Measurements from ENCODE around the gene ITGA11.

The ITGA11 gene

GRCh38 chr15:68321229-68321628, 110.7 kb downstream of the ITGA11 start:
- Histone ChIP-seq H3K36me3 (ENCODE audit: insufficient read depth, insufficient read length, low read length) (peaks cover 7% of the 10 kb centered on the region), H3K27me3 (ENCODE audit: insufficient read depth, insufficient read length) (no peaks in the 10 kb centered on the region)
- TF ChIP-seq ZNF274 (IDR thresholded peaks at IDR 0.05; ENCODE audit: low read depth, low read length): no peak
- no peak for TF ChIP-seq YY1 (IDR thresholded peaks at IDR 0.05; ENCODE audit: insufficient read depth, insufficient read length)
- no peak for TF ChIP-seq SUZ12 (IDR thresholded peaks at IDR 0.05; ENCODE audit: extremely low read depth, insufficient read depth, insufficient read length)

DNA sequence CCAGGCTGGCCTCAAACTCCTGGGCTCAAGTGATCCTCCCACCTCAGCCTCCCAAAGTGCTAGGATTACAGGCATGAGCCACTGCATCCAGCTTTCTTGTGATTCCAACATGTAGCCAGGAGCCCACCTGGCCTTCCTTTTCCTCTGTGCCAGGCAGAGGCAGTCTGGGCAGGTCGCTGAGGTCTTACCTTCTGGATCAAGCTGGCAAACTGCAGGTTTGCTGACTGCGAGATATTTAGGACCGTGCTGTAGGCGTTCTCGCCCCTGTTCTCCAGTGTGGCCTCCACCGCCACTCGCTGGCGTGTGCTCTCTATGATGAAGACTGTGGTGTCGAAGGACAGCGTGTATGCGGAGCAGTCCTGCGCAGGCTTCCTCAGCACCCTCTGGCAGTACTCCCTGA, 112.0 kb downstream of the ITGA11 start:
- H3K4me1 ChIP-seq (ENCODE audit: insufficient read depth, insufficient read length): peaks cover 21% of the 10 kb centered on the region
- no peak overlapping the region for H3K9ac ChIP-seq (ENCODE audit: insufficient read length, low read depth)
- H3K36me3 ChIP-seq (ENCODE audit: insufficient read depth, insufficient read length, low read length): peaks cover 7% of the 10 kb centered on the region
- no peaks in the 10 kb centered on the region for H3K9me3 ChIP-seq (ENCODE audit: insufficient read depth, low read length)
- H3K27me3 ChIP-seq (ENCODE audit: insufficient read depth, insufficient read length): no peaks in the 10 kb centered on the region
- DNase-seq (ENCODE audit: low read depth, low spot score): no peak
- no peak overlapping the region for H3K4me3 ChIP-seq (ENCODE audit: insufficient read length, low read depth)
- TF ChIP-seq ZNF274 (IDR thresholded peaks at IDR 0.05; ENCODE audit: low read depth, low read length) (no peak), SUZ12 (IDR thresholded peaks at IDR 0.05; ENCODE audit: extremely low read depth, insufficient read depth, insufficient read length) (no peak), YY1 (IDR thresholded peaks at IDR 0.05; ENCODE audit: insufficient read depth, insufficient read length) (no peak)

More at GRCh38 chr15:68321229-68321628, 110.7 kb downstream of the ITGA11 start:
- H3K9me3 ChIP-seq (ENCODE audit: insufficient read depth, low read length): no peaks in the 10 kb centered on the region
- H3K4me3 ChIP-seq (ENCODE audit: insufficient read length, low read depth): no peak overlapping the region
- no peak overlapping the region for H3K9ac ChIP-seq (ENCODE audit: insufficient read length, low read depth)
- peaks cover 12% of the 10 kb centered on the region for H3K4me1 ChIP-seq (ENCODE audit: insufficient read depth, insufficient read length)
- no peak for DNase-seq (ENCODE audit: low read depth, low spot score)

- Histone ChIP-seq H3K4me1 (ENCODE audit: insufficient read depth, insufficient read length) (peaks cover 21% of the 10 kb centered on the region), H3K4me3 (ENCODE audit: insufficient read length, low read depth) (no peak overlapping the region), H3K9ac (ENCODE audit: insufficient read length, low read depth) (no peak overlapping the region), H3K27me3 (ENCODE audit: insufficient read depth, insufficient read length) (no peaks in the 10 kb centered on the region), H3K36me3 (ENCODE audit: insufficient read depth, insufficient read length, low read length) (peaks cover 7% of the 10 kb centered on the region), H3K9me3 (ENCODE audit: insufficient read depth, low read length) (no peaks in the 10 kb centered on the region)
- no peak for TF ChIP-seq SUZ12 (IDR thresholded peaks at IDR 0.05; ENCODE audit: extremely low read depth, insufficient read depth, insufficient read length)
- TF ChIP-seq YY1 (IDR thresholded peaks at IDR 0.05; ENCODE audit: insufficient read depth, insufficient read length): no peak
- no peak for TF ChIP-seq ZNF274 (IDR thresholded peaks at IDR 0.05; ENCODE audit: low read depth, low read length)
- no peak for DNase-seq (ENCODE audit: low read depth, low spot score)
Measured at GRCh38 chr15:68318931-68319909, 112.7 kb downstream of the ITGA11 start.

- Histone ChIP-seq H3K9me3 (ENCODE audit: insufficient read depth, low read length) (no peaks in the 10 kb centered on the region), H3K4me1 (ENCODE audit: insufficient read depth, insufficient read length) (peaks cover 24% of the 10 kb centered on the region), H3K36me3 (ENCODE audit: insufficient read depth, insufficient read length, low read length) (peaks cover 7% of the 10 kb centered on the region), H3K4me3 (ENCODE audit: insufficient read length, low read depth) (no peak overlapping the region), H3K9ac (ENCODE audit: insufficient read length, low read depth) (no peak overlapping the region), H3K27me3 (ENCODE audit: insufficient read depth, insufficient read length) (no peaks in the 10 kb centered on the region)
- DNase-seq (ENCODE audit: low read depth, low spot score): no peak
- TF ChIP-seq SUZ12 (IDR thresholded peaks at IDR 0.05; ENCODE audit: extremely low read depth, insufficient read depth, insufficient read length) (no peak), ZNF274 (IDR thresholded peaks at IDR 0.05; ENCODE audit: low read depth, low read length) (no peak), YY1 (IDR thresholded peaks at IDR 0.05; ENCODE audit: insufficient read depth, insufficient read length) (no peak)
Measured at GRCh38 chr15:68318008-68318835, 113.7 kb downstream of the ITGA11 start.

DNA sequence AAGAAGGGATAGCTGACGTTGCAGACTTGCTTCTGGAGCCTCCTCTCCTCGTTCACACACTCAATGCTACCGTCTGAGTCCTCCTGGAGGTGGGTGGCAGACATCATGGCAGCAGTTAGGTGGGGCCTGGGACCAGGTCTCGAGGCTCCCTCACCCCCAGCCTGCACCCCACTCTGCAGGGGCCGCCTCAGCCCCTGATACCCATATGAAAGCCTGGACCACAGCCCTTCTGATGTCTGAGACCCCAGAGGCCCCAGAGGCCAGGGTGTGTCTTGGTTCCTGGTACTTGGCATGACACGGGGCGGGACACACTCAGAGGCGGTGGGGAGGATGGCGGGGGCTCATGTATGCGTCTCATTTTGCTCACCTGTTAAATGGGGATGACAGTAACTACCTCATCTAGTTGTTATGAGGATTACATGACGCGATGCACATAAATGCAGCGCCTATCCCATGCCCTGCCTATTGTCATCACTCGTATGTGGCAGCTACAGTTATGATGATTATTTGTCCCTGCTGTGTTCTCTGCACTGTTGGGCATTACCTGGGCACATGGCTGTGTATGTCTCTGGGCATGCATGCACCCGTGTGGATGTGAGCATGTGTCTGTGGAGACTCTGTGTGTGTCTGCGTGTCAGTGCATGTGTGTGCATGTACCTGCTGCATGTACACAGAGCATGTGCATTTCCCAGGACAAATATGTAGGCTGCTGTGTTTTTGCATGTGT, 114.5 kb downstream of the ITGA11 start:
- Histone ChIP-seq H3K36me3 (ENCODE audit: insufficient read depth, insufficient read length, low read length) (peaks cover 9% of the 10 kb centered on the region), H3K27me3 (ENCODE audit: insufficient read depth, insufficient read length) (no peaks in the 10 kb centered on the region), H3K4me1 (ENCODE audit: insufficient read depth, insufficient read length) (peaks cover 29% of the 10 kb centered on the region), H3K4me3 (ENCODE audit: insufficient read length, low read depth) (no peak overlapping the region), H3K9me3 (ENCODE audit: insufficient read depth, low read length) (no peaks in the 10 kb centered on the region), H3K9ac (ENCODE audit: insufficient read length, low read depth) (no peak overlapping the region)
- TF ChIP-seq SUZ12 (IDR thresholded peaks at IDR 0.05; ENCODE audit: extremely low read depth, insufficient read depth, insufficient read length) (no peak), ZNF274 (IDR thresholded peaks at IDR 0.05; ENCODE audit: low read depth, low read length) (no peak), YY1 (IDR thresholded peaks at IDR 0.05; ENCODE audit: insufficient read depth, insufficient read length) (no peak)
- DNase-seq (ENCODE audit: low read depth, low spot score): no peak

DNA sequence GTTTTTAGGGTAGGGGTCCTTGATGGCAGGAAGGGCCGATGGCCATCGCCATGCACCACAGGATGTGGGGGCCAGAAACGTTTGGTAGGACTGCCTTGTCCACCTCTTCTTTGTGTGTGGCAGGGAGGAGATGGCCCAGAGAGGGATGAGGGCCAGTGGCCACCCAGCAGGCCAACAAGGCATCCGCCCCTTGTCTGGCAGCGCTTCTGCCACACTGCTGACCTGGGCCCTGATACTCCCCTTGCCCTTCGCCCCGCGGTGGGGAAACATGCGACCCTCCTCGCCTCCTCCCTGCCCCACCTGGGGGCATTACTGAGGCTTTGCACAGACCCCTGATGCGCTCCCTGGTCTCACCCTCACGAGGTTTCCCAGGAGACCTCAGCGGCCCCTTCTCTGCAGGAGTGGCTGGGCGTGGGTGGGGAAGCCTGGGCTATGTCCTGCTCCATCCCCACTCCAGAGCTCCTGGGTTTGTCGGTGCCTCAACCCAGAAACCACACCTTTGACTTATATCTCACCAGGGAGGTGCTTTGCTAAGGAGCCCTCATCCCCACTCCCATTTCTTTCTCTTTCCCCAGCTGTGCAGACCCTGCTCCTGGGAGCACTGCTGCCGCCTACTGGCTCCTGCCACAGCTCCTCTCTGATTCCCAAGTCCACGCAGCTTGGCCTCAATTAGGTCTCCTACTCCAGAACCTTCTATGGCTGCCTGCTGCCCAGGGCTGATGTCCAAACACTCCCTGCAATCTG, 115.7 kb downstream of the ITGA11 start:
- H3K9ac ChIP-seq (ENCODE audit: insufficient read length, low read depth): peak overlapping the region; percentile 72
- H3K27me3 ChIP-seq (ENCODE audit: insufficient read depth, insufficient read length): no peaks in the 10 kb centered on the region
- peaks cover 29% of the 10 kb centered on the region for H3K4me1 ChIP-seq (ENCODE audit: insufficient read depth, insufficient read length)
- peaks cover 14% of the 10 kb centered on the region for H3K36me3 ChIP-seq (ENCODE audit: insufficient read depth, insufficient read length, low read length)
- H3K9me3 ChIP-seq (ENCODE audit: insufficient read depth, low read length): no peaks in the 10 kb centered on the region
- no peak overlapping the region for H3K4me3 ChIP-seq (ENCODE audit: insufficient read length, low read depth)
- no peak for TF ChIP-seq ZNF274 (IDR thresholded peaks at IDR 0.05; ENCODE audit: low read depth, low read length)
- TF ChIP-seq SUZ12 (IDR thresholded peaks at IDR 0.05; ENCODE audit: extremely low read depth, insufficient read depth, insufficient read length): no peak
- TF ChIP-seq YY1 (IDR thresholded peaks at IDR 0.05; ENCODE audit: insufficient read depth, insufficient read length): no peak
- DNase-seq (ENCODE audit: low read depth, low spot score): peak; percentile 27
